NCI-H526 (cell line): ENCODE measurements around the gene ACP4.
"Not testable (repeated sequence)": the region's sequence is repeated elsewhere in the genome, so short reads cannot be mapped to it uniquely, and the experiment has no call there.

Experiments used
- DNase-seq, 2 experiments: peaks; one replicate each; lab custom pipeline; 2025; lab: John Stamatoyannopoulos, UW

The ACP4 gene

GRCh38 chr19:50797429-50797780, 7.2 kb downstream of the ACP4 start:
- DNase-seq = no peak

- no peak for DNase-seq
Observed at GRCh38 chr19:50797781-50798658, 7.8 kb downstream of the ACP4 start.

DNA sequence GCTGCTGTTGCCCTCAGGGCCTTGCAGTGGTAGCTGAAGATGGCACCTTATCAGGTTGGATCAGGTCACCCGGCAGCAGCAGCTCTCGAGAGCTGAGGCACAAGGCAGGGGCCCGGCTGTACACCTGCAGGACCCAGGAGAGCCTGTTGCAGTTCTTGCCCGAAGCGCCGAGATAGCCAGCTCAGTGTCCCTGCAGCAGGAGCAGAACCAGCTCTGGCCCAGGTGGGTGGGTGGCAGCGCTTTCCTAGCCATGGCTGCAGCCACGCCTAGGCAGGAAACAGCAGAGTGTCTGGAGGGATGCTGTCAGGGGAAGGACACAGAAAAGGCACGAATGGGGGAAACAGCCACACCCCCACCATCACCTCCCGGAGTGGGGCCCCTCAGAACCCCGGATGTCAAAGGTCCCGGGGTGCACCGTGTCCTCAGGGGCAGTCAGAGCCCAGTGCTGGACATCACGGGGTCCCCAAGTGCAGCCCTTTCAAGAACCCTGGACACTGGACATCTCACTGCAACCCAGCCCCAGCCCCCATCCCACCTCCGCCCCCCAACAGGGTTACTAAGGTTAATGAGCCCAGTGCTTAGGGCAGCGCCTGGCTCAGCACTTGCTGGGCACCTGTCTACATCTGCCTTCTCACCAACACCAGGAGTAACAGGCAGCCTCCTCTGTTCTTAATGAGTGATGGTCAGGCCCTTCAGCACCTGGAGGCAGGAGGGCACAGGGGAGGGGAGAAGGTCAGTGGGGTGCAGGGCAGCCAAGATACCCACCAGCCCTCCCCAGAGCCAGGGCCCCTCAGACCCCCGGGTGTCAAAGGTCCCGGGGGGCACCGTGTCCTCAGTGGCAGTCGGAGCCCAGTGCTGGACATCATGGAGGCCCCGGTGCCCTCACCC, 8.7 kb downstream of the ACP4 start:
- DNase-seq = no peak

GRCh38 chr19:50799547-50799851, 9.3 kb downstream of the ACP4 start:
- no peak for DNase-seq

GRCh38 chr19:50801107-50801506, 10.9 kb downstream of the ACP4 start:
- no peak for DNase-seq

DNA sequence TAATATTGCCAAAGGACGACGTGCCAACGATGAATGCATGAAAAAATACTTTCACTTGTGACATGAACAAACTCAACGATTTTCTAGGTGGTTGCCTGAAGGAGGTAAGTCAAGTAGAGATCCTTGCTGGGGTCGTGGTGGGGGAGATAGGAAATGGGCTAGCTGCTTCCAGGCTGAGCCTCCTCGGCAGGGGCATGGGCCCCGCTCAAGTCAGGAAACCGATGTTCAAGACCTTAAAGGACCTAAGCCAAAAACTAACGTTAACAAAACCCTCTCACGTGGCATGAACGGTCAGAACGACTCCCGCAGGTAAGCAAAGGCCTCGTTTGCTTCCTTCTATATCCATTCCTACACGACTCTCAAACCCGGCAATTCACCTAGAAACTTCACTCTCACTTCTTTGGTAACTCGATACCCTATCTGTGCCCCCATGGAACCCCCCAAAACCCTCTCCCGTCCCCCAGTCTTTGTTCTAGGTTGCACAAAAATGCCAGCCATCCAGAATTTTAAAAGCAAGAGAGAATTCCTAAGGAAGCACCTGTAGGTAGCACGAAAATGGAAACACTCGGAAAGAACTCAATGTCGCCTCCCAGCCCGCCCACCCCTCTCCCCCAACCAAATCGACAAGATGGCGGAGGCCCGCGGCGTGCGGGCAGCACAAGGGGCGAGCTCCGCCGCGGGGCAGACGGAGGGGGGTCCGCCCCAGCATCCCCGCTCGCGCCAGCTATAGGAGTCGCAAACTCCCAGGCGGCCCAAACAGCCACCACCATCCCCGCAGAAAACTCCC, 13.6 kb downstream of the ACP4 start:
- peak; percentile 60 to 77 for DNase-seq

DNA sequence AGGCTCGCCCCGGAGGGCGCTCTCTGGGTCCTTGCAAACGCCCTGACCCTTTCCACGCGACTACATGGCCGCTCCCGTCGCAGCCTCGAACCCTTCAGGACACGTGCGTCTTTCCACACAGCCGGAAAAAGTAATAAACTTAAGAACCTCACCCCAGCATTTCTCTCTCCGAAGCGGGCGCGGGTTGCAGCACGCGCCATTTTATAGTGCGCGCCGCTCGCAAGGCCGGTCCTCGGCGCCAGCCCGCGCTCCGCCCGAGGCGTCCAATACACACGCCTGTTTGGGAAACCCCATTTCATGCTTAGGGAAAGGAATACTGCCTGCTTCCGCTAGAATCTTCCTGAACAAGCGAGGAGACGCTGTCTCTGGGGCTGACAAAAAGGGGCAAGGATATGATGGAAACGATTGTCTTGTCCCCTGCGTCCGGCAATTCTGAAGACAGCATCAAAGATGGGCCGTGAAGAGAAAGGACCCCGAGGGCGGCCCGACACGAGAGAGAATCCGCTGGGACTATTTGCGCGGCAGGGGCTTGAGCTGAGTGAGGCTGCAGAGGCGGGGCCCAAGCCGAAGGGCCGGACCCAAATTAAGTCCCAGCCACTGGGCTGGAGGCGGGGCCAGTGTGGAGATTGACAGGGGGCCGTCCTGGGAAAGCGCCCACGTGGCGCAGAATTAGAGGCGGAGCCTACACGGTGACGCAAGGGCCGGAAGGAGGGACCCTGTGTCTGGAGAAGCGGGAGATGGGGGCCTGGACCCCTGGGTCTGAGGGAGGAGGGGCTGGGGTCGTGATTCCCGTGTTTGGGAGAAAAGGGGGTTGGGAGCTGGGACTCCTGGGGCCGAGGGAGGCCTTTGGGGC, 14.4 kb downstream of the ACP4 start:
- peak; percentile 98 to 100 for DNase-seq

DNA sequence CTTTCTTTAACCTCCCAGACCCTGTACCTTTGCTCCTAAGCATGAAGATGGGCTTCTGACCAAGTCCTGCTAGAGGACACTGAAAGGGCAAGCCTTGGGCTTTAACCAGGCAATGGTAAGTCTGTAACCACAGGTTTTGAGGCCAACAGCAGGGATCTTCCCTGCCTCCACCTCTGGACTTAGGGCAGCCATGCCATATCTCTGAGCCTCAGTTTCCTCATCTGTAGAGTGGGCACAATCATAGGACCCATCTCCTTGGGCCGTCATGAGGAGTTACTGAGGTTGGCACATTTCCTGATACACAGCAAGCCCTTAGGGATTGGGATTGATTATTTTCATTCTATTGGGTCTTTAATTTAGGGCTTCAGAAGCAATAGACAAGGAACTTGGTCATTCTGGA, 18.6 kb downstream of the ACP4 start:
- DNase-seq = no peak

DNA sequence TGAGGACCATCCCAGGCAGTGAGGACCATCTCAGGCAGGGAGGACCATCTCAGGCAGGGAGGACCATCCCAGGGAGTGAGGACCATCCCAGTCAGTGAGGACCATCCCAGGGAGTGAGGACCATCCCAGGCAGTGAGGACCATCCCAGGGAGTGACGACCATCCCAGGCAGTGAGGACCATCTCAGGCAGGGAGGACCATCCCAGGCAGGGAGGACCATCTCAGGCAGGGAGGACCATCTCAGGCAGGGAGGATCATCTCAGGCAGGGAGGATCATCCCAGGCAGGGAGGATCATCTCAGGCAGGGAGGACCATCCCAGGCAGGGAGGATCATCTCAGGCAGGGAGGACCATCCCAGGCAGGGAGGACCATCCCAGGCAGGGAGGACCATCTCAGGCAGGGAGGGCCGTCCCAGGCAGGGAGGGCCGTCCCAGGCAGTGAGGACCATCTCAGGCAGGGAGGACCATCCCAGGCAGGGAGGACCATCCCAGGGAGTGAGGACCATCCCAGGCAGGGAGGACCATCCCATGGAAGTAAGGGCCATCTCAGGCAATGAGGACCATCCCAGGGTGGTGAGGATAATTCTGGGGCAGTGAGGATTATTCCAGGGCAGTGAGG, 21.5 kb downstream of the ACP4 start:
- not testable (repeated sequence) for DNase-seq

DNA sequence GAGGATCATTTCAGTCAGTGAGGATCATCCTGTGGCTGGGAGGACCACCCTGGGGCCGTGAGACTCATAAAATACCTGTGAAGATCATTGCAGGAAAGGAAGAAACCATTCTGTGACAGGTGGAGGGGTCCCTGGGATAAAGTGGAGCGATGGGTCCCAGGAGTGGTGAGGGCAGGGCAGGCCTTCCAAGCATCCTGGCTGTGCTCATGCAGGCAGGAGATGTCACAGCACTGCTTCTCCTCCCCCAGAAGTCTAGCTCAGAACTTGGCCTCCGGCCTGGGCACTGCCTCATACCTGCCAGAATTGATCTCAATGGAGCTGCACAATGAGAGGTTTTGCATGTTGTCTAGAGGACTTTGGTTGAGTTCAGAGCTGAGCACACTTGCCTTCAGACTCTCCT, 22.3 kb downstream of the ACP4 start:
- no peak for DNase-seq

DNA sequence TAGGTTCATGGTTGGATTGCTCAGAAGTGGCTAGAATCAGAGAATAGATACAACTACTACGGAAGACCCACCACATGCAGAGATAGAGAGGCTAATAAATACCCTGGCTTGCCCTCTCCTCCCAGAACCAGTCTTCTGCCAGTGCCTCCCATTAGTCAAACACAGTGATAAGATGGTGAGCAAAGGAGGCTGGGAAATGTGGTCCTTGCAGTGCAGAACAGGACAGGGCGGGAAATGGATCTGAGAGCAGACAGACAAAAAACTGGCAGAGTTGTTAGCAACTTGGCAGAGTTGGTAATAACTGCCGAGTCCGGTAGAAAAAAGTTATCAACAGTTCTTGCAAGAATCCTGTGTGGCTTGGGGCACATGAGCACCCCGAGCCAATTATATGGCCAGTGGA, 24.7 kb downstream of the ACP4 start:
- DNase-seq = no peak

GRCh38 chr19:50815439-50815838, 25.2 kb downstream of the ACP4 start:
- no peak for DNase-seq

- DNase-seq = peak in 1 of 2 experiments; percentile 67
Observed at GRCh38 chr19:50817941-50818858, 28.0 kb downstream of the ACP4 start.

DNA sequence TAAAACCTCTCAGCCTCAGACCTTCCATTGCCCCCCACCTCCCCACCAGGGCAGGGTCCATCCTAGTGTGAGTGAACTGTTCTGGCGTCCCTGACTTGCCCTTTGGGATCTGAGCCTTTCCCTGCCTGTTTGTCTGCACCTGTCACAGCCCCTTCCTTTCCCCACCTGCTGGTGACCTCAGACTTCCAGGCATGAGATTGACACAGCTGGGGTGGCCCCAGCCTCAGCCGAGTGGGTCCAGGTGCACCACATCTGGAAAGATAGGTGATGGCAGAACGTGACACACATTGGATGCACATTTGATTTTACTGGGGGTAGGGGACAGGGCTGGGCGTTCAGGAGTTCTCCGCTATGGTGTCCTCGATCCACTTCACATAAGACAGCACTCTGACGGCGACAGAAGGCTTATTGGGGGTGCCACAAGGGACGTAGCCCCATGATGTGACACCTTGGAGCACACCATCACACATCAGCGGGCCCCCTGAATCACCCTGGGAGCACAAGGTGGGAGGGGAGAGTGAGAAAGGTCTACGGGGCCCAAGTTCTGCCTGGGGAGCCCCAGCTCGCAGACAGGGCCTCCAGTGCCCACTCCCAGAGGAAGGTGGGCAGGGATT, 28.8 kb downstream of the ACP4 start:
- DNase-seq = no peak

DNA sequence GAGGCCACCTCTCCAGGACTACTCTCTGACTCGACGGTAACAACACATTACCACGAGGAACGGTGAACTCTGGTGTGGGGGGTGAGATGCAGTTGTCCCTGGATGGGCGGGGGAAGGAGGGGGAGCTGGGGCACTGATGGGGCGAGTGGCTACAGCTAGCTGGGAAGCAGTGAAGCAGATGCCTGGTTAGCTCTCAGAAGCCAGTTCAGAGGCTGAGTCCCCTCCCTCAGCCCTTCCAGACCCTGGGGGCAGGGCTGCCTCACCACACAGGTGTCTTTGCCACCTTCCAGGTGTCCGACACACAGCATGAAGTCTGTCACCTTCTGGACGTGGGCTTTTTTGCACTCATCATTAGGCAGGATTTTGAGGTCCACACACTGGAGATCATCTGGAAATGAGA, 29.4 kb downstream of the ACP4 start:
- no peak for DNase-seq

- no peak for DNase-seq
Observed at GRCh38 chr19:50820086-50820485, 29.9 kb downstream of the ACP4 start.

DNA sequence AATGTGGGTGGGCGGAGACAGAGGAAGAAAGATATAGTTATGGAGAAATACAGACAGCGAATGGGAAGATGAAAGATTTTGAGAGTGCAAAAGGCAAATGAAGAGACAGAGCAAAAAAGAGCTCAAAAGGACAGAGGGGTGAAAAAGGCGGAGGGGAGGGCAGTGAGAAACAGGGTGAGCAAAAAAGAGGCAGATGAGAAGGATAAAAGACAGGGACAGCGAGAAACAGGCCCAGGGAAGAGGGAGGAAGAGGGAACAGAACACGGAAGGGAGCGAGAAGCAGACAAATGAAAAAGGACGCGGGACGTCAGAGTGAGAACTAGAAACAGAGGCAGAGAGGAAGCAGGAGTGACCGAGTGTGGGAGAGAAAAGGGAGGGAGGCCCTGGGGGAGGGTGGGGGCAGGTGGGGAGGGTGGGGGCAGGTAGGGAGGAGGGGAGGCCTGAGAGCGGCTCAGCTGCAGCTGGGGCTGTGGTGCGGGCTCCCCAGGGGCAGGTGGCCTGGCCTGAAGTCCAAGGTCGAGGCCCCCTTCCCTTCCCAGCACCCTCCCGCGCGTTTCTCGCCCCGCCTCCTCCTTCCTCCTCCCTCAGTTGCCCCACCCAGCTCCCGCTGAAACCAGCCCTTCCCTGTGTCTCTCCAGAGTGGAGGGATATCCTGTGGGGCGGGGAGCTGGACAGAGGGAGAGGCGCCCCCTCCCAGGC, 30.5 kb downstream of the ACP4 start:
- no peak for DNase-seq

DNA sequence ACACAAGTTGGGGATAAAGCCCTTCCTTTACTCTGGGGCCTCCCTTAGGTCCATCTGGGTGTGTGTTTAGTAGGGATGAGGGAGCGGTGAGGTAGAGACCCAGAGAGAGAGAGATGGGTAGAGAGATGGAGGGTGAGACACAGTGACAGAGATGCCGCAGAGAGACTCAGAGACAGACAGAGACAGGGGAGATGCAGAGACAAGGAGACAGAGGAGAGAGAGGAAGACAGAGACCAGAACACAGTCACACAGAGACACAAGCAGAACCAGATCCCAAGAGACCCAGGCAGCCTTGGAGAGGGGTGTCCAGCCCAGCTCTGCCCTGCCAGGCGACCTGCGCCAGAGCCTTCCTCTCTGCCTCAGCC, 31.0 kb downstream of the ACP4 start:
- no peak for DNase-seq

- DNase-seq = no peak
Observed at GRCh38 chr19:50821622-50822021, 31.4 kb downstream of the ACP4 start.
